IMR-90 (cell line): ENCODE measurements around the gene ALDH6A1.

Experiments
- BHLHE40 ChIP-seq: fragments of 150-350 bp; IDR thresholded peaks from 2 replicates; pipeline ENCODE4 v1.6.1; 2016; ENCODE audit warnings: mild to moderate bottlenecking, low read depth, low read length
- CEBPB ChIP-seq: IDR thresholded peaks from 2 replicates; pipeline ENCODE4 v1.6.1; 2012; ENCODE audit warnings: low read depth, low read length, improper control_type of control experiment
- FOS ChIP-seq: fragments of 150-350 bp; IDR thresholded peaks from 2 replicates; pipeline ENCODE4 v1.6.1; 2016; ENCODE audit warnings: low read depth, low read length
- MAFK ChIP-seq: IDR thresholded peaks from 2 replicates; pipeline ENCODE4 v1.6.1; 2012; ENCODE audit warnings: low read depth, low read length, improper control_type of control experiment
- MAZ ChIP-seq: IDR thresholded peaks from 2 replicates; pipeline ENCODE4 v1.6.1; 2012; ENCODE audit warnings: low read depth, mild to moderate bottlenecking, low read length, improper control_type of control experiment, moderate library complexity, borderline replicate concordance
- MXI1 ChIP-seq: IDR thresholded peaks from 2 replicates; pipeline ENCODE4 v1.6.1; 2012; ENCODE audit warnings: low read depth, mild to moderate bottlenecking, low read length, moderate library complexity, borderline replicate concordance
- NFE2L2 ChIP-seq: fragments of 150-350 bp; IDR thresholded peaks from 2 replicates; pipeline ENCODE4 v1.6.1; 2016; ENCODE audit warnings: low read depth, mild to moderate bottlenecking, low read length
- POLR2A ChIP-seq: IDR thresholded peaks from 2 replicates; pipeline ENCODE4 v1.6.1; 2012; ENCODE audit warnings: mild to moderate bottlenecking, low read depth, low read length
- RAD21 ChIP-seq: IDR thresholded peaks from 2 replicates; pipeline ENCODE4 v1.6.1; 2012; ENCODE audit warnings: low read length, improper control_type of control experiment
- RFX5 ChIP-seq: IDR thresholded peaks from 2 replicates; pipeline ENCODE4 v1.8.0; 2012; ENCODE audit warnings: low read depth, mild to moderate bottlenecking, low read length, moderate library complexity
- SMC3 ChIP-seq: fragments of 150-350 bp; IDR thresholded peaks from 2 replicates; pipeline ENCODE4 v1.6.1; 2016; ENCODE audit warnings: low read depth, mild to moderate bottlenecking, antibody characterized with exemption, low read length, moderate library complexity
- USF2 ChIP-seq: fragments of 150-350 bp; IDR thresholded peaks from 2 replicates; pipeline ENCODE4 v1.6.1; 2017; ENCODE audit warnings: mild to moderate bottlenecking, antibody characterized with exemption, low read length, low read depth
- TF ChIP-seq, protein P1 (sequence below): conservative IDR thresholded peaks from 2 replicates; pipeline ENCODE4 v1.5.1; 2012; ENCODE audit warnings: mild to moderate bottlenecking, low read depth, low read length, improper control_type of control experiment
- TF ChIP-seq, protein P2 (sequence below): fragments of 150-350 bp; IDR thresholded peaks from 2 replicates; pipeline ENCODE4 v1.6.1; 2016; ENCODE audit warnings: low read depth, mild to moderate bottlenecking, low read length, moderate library complexity, borderline replicate concordance

DNA sequence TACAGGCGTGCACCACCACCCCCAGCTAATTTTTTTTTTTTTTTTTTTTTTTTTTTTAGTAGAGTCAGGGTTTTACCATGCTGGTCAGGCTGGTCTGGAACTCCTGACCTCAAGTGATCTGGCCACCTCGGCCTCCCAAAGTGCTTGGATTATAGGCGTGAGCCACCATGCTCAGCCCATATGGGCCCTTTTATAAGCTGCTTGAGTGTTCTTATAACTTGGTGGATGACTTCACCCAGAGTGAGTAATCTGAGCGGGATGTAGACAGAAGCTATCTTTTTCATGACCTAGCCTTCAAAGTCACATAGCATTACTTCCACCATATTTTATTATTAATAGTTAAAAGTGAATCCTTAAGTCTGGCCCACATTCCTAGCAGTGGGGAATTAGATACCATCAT lies 48.7 kb downstream of the ALDH6A1 start:
- no peak for TF ChIP-seq POLR2A
- TF ChIP-seq, protein P1, sequence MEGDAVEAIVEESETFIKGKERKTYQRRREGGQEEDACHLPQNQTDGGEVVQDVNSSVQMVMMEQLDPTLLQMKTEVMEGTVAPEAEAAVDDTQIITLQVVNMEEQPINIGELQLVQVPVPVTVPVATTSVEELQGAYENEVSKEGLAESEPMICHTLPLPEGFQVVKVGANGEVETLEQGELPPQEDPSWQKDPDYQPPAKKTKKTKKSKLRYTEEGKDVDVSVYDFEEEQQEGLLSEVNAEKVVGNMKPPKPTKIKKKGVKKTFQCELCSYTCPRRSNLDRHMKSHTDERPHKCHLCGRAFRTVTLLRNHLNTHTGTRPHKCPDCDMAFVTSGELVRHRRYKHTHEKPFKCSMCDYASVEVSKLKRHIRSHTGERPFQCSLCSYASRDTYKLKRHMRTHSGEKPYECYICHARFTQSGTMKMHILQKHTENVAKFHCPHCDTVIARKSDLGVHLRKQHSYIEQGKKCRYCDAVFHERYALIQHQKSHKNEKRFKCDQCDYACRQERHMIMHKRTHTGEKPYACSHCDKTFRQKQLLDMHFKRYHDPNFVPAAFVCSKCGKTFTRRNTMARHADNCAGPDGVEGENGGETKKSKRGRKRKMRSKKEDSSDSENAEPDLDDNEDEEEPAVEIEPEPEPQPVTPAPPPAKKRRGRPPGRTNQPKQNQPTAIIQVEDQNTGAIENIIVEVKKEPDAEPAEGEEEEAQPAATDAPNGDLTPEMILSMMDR: no peak
- no peak for TF ChIP-seq USF2
- TF ChIP-seq MAZ: no peak
- TF ChIP-seq MAFK: no peak
- no peak for TF ChIP-seq RAD21
- no peak for TF ChIP-seq BHLHE40
- TF ChIP-seq FOS: no peak
- TF ChIP-seq SMC3: no peak
- no peak for TF ChIP-seq MXI1
- no peak for TF ChIP-seq RFX5
- no peak for TF ChIP-seq CEBPB
- TF ChIP-seq NFE2L2: no peak
- TF ChIP-seq, protein P2, sequence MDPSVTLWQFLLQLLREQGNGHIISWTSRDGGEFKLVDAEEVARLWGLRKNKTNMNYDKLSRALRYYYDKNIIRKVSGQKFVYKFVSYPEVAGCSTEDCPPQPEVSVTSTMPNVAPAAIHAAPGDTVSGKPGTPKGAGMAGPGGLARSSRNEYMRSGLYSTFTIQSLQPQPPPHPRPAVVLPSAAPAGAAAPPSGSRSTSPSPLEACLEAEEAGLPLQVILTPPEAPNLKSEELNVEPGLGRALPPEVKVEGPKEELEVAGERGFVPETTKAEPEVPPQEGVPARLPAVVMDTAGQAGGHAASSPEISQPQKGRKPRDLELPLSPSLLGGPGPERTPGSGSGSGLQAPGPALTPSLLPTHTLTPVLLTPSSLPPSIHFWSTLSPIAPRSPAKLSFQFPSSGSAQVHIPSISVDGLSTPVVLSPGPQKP: no peak
